SK-N-SH treated with all-trans-retinoic acid at 6 μM for 48 hours (cell line): ENCODE results near the gene ZDHHC17.

Experiments used
- SNAI2 ChIP-seq: fragments of 250-450 bp; sonication (Bioruptor Pico); IDR thresholded peaks from 2 replicates; pipeline ENCODE4 v1.5.0; 2020; ENCODE audit warnings: mild to moderate bottlenecking, moderate library complexity
- ZNF565 ChIP-seq: fragments of 450-650 bp; formaldehyde crosslinking; conservative IDR thresholded peaks from 2 replicates; pipeline ENCODE4 v1.5.0; 2020; ENCODE audit warnings: low read depth, mild to moderate bottlenecking, moderate library complexity

GRCh38 chr12:76856018-76856644 lies 92.2 kb downstream of the ZDHHC17 start:
- TF ChIP-seq ZNF565 (CRISPR knock-in tag) (no peak), SNAI2 (CRISPR knock-in tag) (no peak)
